Measurements from ENCODE around the gene ASIP. TPM values are rescaled to one million over a fixed set of nuclear protein-coding genes. Genes with fewer than 3 reads are reported as not detected.
"Not testable (repeated sequence)": the region's sequence is repeated elsewhere in the genome, so short reads cannot be mapped to it uniquely, and the experiment has no call there.

The ASIP gene
- total RNA-seq, 1 donor from 2014 or later, result not detected

DNA sequence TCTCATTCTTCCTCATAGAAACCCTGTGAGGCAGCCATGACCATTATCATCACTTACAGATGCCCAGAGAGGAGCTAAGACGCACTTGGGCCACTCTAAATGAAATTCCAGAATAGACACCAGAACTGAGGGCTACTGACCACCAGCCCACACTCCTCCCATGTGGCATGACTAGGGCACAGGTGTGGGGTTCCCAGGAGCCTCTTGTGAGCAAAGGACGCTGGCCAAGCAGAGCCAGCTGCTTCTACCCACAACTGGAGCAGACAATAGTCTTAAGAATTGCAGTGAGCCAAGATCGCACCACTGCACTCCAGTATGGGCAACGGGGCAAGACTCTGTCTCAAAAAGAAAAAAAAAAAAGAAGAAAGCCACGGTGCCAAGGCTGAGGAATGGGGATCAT is 51.9 kb downstream of the ASIP start:
- Histone ChIP-seq H3K36me3 (ENCODE audit: control insufficient read depth, insufficient read depth, low read length) (peaks cover 48% of the 10 kb centered on the region), H3K27me3 (ENCODE audit: control insufficient read depth, insufficient read depth, low read length) (no peaks in the 10 kb centered on the region), H3K4me3 (ENCODE audit: low read depth, low read length) (no peak overlapping the region)
- FAIRE-seq (no peak), DNase-seq (ENCODE audit: low read depth) (no peak)
- TF ChIP-seq, protein P1, sequence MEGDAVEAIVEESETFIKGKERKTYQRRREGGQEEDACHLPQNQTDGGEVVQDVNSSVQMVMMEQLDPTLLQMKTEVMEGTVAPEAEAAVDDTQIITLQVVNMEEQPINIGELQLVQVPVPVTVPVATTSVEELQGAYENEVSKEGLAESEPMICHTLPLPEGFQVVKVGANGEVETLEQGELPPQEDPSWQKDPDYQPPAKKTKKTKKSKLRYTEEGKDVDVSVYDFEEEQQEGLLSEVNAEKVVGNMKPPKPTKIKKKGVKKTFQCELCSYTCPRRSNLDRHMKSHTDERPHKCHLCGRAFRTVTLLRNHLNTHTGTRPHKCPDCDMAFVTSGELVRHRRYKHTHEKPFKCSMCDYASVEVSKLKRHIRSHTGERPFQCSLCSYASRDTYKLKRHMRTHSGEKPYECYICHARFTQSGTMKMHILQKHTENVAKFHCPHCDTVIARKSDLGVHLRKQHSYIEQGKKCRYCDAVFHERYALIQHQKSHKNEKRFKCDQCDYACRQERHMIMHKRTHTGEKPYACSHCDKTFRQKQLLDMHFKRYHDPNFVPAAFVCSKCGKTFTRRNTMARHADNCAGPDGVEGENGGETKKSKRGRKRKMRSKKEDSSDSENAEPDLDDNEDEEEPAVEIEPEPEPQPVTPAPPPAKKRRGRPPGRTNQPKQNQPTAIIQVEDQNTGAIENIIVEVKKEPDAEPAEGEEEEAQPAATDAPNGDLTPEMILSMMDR (IDR thresholded peaks at IDR 0.05; ENCODE audit: insufficient read depth, low read length, severe bottlenecking), result no peak

DNA sequence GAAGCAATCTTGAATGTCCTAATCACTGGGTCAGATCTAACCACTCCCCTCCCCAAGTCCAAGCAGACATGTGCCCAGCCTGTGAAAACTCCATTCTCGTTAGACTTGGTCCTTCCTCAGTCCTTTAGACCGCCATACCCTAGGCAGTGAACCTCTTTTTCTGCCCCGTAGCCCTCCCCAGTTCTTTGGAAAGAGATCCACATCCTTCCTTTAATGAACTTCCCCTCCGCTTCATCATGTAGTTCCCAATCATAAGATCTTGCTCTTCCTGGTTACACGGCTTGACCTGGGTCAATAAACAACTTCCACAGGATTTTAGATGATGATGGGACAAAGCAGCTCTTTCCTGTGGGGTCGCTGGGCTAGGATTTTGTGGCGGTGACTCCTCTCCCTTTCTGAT is 52.4 kb downstream of the ASIP start:
- no peak for FAIRE-seq

DNA sequence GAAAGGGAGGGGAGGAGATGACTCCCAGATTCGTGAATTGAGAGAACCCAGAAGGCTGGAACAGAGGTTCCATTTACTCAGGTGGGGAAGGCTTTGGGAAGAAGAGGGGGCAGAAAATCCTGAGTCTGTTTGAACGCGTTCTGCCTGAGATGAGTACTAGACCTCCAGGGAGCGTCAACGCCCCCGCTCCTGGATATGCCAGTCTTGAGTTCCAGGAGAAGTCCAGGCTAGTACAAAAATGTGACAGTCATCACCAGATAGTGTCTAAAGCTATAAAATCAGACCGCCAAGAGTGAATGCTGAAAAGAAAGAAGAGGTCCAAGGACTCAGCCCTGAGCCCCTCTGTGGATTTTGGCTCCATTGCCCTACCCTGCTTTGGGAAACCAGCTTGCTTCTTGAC is 53.3 kb downstream of the ASIP start:
- TF ChIP-seq, protein P1 (IDR thresholded peaks at IDR 0.05; ENCODE audit: insufficient read depth, low read length, severe bottlenecking), result no peak
- Histone ChIP-seq H3K4me3 (ENCODE audit: low read depth, low read length) (no peak overlapping the region), H3K36me3 (ENCODE audit: control insufficient read depth, insufficient read depth, low read length) (peaks cover 48% of the 10 kb centered on the region), H3K27me3 (ENCODE audit: control insufficient read depth, insufficient read depth, low read length) (no peaks in the 10 kb centered on the region)
- no peak for DNase-seq (ENCODE audit: low read depth)
- no peak for FAIRE-seq

More for the DNA sequence above, 52.4 kb downstream of the ASIP start:
- Histone ChIP-seq H3K36me3 (ENCODE audit: control insufficient read depth, insufficient read depth, low read length) (peaks cover 48% of the 10 kb centered on the region), H3K4me3 (ENCODE audit: low read depth, low read length) (no peak overlapping the region), H3K27me3 (ENCODE audit: control insufficient read depth, insufficient read depth, low read length) (no peaks in the 10 kb centered on the region)
- DNase-seq (ENCODE audit: low read depth), result no peak
- TF ChIP-seq, protein P1 (IDR thresholded peaks at IDR 0.05; ENCODE audit: insufficient read depth, low read length, severe bottlenecking), result no peak

DNA sequence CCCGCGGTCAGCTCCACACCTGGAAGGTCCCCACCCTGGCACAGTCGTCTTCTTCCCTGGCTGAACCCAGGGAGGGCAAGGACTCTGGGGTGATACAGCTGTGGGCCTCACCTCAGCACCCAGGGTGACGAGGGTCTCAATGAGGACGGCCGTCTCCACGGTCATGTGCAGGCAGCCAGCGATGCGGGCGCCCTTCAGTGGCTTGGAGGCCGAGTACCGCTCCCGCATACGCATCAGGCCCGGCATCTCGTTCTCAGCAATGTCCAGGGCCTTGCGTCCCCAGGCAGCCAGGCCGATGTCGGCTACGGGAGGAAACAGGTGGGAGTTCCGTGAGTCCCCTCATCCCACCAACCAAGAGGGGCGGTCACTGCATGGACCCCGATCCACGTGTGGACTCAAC is 54.1 kb downstream of the ASIP start:
- DNase-seq (ENCODE audit: low read depth) (no peak), FAIRE-seq (no peak)
- H3K4me3 ChIP-seq (ENCODE audit: low read depth, low read length), result no peak overlapping the region
- TF ChIP-seq, protein P1 (IDR thresholded peaks at IDR 0.05; ENCODE audit: insufficient read depth, low read length, severe bottlenecking), result no peak
- H3K27me3 ChIP-seq (ENCODE audit: control insufficient read depth, insufficient read depth, low read length), result no peaks in the 10 kb centered on the region
- H3K36me3 ChIP-seq (ENCODE audit: control insufficient read depth, insufficient read depth, low read length), result peaks cover 44% of the 10 kb centered on the region

DNA sequence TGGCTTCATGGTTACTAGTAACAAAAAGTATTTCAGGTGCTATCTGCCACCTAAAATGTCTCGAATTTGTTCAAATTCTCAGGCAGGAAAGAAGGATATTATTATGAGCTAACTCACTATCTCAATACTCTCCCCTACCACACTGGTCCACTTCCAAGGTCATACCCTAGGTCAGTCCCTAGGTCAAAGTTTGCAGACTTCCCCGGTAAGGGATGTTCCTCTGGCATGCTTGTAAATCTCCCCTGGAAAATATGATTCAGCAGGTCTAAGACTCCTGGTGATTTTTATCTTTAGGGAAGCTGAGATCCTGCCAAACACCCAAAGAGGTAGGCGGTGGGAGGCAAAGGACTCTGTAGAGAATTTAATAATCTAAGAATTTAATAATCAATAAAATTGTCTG is 55.2 kb downstream of the ASIP start:
- Histone ChIP-seq H3K4me3 (ENCODE audit: low read depth, low read length) (no peak overlapping the region), H3K36me3 (ENCODE audit: control insufficient read depth, insufficient read depth, low read length) (peaks cover 36% of the 10 kb centered on the region), H3K27me3 (ENCODE audit: control insufficient read depth, insufficient read depth, low read length) (no peaks in the 10 kb centered on the region)
- FAIRE-seq (no peak), DNase-seq (ENCODE audit: low read depth) (no peak)
- TF ChIP-seq, protein P1 (IDR thresholded peaks at IDR 0.05; ENCODE audit: insufficient read depth, low read length, severe bottlenecking), result no peak

DNA sequence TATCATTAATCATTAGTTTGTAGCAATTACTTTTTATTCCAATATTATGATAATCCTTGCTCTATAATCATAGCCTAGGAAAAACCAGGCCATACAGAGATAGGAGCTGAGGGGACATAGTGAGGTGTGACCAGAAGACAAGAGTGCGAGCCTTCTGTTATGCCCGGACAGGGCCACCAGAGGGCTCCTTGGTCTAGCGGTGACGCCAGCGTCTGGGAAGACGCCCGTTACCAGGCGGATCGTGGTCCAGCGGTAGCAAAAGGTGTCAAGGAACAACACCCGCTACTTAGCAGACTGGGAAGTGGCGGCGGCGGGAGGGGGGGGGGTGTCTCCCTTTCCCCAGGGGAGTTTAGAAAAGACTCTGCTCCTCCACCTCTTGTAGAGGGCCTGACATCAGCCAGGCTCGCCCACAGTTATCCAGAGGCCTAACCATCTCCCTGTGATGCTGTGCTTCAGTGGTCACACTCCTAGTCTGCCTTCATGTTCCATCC is 57.1 kb downstream of the ASIP start:
- not testable (repeated sequence) for DNase-seq (ENCODE audit: low read depth); H3K4me3 ChIP-seq (ENCODE audit: low read depth, low read length); H3K27me3 ChIP-seq (ENCODE audit: control insufficient read depth, insufficient read depth, low read length); FAIRE-seq
- H3K36me3 ChIP-seq (ENCODE audit: control insufficient read depth, insufficient read depth, low read length), result peaks cover 21% of the 10 kb centered on the region
